ENCODE results near the gene TMEM120A.

TMEM120A gene

DNA sequence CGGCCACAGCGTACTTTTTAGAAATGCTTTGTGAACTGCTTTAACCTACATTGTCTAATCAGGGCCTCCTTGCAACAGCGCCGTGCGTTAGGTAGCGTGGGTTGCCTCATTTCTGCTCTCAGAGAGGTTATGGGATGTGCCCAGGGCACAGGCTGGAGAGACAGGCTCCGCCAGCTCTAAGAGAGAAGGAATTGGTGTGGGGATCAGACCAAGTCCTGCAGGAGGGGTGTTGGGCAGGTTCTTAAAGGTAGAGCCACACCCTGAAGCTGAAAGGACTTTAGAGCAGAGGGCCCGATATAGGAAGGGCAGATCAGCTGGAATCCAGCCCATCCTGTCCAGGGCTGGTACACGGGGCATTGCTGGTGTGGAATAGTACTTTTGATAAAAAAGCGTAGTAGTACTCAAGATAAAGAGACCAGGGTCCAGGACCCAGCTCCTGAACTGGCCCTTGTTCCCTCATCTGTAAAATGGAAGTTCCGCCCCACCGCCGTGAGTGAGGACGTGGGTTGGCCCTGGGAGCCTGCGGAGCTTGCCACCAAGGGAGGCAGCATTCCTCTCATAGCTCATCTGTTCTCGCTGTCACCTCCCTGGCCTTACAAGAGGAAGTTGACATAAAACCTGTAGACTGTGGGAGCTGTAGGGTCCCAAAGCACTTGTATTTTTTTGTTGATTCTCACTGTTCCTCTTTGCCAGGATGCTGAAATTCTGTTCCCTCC, 37.2 kb downstream of the TMEM120A start:
- no peak for DNase-seq

DNA sequence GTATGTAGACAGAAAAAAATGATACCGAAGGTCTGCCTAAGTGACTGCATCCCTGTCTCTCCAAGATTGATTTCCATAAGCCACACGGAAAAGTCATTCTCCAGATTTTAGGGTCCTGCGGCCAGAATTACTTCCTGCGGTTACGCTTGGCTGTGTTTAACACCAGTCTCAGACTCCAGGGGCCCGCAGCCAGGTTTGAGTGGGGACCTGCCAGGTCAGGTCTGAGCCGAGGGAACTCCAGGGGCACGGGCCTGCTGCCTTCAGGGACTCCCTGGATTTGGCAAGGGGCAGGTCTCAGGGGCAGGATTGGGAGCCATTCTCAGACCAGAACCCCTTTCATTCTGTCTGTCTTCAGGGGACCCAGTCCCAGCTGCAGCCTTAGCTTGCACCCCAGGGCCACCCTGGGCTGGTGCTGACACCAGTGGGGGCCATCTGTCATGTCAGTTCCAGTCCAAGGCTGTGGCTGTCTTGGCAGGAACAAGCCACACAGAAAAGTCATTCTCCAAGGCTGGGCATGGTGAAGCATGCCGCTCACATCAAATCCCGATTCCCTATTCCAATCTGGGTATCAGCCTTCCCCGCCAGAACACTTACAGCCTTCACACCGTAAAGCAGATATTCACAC, 39.0 kb downstream of the TMEM120A start:
- DNase-seq: no peak

DNA sequence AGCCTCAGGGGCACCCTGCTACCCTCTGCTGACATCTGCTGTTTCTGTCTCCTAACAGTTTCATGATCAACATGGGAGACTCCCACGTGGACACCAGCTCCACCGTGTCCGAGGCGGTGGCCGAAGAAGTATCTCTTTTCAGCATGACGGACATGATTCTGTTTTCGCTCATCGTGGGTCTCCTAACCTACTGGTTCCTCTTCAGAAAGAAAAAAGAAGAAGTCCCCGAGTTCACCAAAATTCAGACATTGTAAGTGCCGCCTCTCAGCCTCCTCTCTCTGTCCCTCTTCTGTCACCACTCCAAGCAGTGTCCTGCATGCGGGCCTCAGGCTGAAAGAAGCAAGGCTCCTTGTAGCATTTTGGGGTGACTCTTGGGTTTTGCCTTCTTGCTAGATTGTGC, 40.5 kb downstream of the TMEM120A start:
- no peak for DNase-seq

DNA sequence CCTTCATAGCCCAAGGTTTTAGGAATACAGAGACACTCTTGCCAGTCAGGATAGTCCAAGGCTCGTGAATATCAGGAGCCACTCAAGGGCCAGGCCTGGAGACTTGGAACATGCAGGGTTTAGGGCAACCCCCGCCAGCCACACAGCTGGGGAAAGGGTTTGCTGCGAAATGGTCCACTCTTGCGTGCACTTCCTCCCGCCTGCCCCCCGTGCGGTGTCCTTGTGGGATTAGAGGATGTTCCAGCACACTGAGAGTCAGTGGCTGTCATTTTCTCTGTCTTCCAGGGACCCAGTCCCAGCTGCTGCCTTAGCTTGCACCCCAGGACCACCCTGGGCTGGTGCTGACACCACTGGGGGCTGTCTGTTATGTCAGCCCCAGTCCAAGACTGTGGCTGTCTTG, 41.0 kb downstream of the TMEM120A start:
- DNase-seq: no peak

DNA sequence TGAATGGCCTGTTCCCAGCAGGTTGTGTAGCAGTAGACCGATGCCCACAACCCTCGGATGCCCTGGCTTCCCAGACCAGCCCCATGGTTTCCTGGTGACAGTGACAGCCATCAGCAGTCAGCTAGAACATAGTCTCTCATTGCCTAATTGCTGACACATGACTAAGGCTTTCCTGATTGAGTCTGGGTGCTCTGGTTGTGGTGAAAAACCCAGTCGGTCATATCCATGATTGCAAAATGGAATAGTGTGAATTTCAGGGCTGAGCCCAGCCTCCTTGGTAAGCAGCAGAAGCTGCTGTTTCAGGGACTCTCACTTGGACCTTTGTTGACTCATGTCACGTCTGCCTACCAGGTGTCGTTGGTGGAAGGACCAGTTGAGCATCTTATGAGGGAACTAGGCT, 42.9 kb downstream of the TMEM120A start:
- DNase-seq: peak in 1 of 2 experiments; percentile 22

DNA sequence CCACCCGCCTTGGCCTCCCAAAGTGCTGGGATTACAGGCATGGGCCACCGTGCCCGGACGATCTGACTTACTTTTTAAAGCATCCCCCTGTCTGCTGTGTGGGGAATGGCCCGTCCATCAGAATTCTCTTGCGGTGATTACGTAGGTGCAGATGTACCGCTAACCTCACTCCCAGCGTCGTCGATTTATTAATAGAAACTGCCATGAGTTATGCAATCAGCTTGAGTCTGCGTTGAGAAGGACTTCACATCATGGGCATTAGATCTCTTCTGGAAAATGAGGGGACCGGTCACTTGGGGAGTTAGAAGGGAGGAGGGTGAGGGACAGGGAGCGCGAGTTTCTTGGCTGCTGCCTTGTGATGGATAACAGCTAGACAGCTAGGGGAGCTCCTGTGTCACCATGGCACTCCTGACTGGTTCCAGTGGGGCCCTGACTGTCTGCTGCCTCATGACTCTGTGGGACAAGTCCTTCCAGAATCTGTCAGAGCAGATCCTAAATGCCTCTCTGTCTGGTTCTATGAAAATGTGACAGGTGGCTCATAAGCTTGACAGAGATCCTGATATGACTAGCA, 44.2 kb downstream of the TMEM120A start:
- DNase-seq: no peak

DNA sequence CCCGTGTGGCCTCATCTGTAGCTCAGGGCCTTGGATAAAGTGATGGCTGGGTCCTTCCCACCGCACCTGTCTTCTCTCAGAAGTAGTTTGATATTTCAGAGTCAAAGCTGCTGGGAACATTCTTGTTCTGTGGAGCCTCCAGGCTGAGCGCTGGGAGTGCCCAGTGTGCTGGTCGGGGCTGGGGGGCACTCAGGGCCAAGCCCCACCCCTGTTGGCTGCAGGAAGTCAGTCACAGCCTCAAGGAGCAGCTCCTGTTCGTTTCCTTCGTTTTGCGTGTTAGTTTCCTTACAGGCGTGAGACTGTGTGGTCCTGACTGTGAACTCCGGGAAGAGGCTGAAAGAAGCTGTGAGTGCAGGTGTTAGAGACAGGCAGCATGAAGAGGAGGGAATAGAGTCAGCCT, 46.2 kb downstream of the TMEM120A start:
- DNase-seq: no peak

DNA sequence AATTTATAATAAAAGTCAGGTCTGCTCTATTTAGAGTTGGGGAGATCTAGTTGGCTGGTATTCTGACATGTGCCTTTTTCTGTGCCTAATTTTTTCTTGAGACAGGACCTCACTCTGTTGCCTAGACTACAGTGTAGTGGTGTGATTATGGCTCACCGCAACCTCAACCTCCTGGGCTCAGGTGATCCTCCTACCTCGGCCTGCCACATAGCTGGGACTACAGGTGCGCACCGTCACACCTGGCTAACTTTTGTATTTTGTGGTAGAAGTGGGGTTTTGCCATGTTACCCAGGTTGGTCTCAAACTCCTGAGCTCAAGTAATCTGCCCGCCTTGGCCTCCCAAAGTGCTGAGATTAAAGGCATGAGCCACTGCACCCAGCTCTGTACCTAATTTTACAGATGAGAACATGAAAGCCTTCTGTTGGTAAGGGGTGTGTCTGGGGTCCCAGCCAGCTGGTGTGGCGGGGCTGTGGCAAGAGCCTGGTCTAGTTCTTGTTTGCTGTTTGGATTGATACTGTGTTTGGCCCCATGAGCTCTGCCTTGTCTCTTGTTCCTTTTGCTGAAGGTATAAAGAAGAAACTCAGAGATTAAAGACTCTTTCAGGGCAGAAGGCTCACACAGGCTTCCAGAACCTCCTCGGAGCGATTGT, 48.1 kb downstream of the TMEM120A start:
- no peak for DNase-seq

DNA sequence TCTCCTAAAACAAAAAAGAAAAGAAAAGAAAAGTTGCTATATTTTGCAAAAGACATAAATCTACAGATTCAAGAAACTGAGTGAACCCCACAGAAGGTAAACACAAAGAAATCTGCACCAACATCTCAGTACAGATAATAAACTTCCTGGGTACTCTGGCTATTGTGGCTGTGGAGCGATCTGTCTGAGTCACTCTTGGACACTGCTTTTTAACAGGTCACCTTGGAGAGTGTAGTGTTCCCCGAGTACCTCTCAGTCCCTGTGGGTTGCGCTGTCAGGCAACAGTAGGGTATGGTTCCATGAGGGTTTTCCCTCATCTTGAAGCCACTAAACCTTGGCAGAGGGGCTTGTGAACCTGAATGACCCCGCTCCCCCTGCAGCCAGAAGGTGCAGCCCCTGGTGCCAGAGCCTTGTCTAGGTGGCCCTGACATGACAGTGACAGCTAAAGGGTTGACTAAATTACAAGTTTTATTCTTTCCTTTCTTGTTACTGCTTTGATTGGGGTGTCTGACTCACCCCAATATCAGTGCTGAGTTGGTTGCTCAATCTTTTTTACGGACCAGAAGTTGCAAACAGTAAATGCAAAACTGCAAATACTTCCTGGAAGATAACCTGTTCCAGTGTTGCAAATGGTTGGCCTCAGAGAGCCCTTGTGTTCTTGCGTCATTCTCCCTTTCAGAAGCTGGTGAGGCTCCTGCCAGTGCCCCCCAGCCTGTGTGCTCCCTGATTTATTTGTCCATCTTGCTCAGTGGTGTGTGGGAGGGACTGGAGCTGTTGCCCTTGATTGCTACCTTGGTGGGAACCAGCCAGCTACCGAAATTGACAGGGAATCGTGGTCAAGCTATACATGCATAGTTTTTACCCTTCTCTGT, 48.9 kb downstream of the TMEM120A start:
- no peak for DNase-seq

DNA sequence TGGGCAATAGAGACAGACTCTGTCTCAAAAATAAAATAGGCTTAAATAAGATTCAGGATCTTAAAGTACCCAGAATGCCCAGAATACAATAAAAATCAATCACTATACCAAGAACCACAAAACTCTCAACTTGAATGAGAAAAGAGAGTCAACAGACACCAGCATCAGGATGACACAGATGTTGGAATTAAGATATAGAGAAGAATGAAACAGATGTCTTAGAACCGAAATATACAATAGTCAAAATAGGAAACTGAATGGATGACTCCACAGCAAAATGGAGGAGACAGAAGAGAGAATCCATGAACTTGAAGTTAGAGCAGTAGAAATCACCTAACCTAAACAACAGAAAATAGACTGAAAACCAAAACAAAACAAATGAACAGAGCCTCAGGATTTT, 49.9 kb downstream of the TMEM120A start:
- DNase-seq: no peak

DNA sequence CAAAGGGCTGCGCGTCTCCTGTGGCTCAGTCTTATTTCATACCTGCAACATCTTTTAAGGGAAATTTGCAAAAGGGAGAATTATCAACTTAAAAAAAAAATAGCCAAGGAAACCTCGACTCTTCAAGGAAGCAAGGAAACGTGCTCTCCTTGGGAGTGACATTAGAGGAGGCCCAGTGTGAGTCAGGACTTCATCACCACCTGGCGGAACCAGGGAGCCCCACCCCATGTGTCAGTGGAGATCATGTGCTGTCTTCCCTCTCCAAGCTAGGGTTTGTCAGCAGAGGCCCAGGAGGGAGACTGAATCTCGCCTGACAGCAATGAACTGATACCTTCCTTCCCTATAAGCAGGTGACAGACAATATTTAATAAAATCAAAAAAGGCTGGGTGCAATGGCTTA, 50.5 kb downstream of the TMEM120A start:
- no peak for DNase-seq

DNA sequence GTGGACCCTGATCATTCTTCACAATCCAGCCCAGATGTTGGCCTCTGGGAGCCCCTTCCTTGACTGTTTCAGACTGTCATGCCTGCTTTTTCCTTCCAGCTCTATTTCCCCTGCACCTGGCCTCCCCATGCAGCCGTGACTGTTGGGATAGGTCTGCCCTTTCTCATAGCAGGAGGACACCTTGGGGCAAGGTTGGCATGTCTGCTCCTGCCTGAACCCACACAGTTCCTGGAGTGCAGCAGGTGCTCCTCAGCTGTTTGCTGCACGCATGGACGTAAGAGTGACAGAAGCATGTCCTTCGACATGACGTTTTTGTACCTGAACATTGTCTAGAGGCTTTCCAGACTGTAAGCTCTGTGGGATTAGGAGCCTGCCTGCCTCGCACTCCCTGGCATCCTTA, 55.5 kb downstream of the TMEM120A start:
- DNase-seq: no peak

DNA sequence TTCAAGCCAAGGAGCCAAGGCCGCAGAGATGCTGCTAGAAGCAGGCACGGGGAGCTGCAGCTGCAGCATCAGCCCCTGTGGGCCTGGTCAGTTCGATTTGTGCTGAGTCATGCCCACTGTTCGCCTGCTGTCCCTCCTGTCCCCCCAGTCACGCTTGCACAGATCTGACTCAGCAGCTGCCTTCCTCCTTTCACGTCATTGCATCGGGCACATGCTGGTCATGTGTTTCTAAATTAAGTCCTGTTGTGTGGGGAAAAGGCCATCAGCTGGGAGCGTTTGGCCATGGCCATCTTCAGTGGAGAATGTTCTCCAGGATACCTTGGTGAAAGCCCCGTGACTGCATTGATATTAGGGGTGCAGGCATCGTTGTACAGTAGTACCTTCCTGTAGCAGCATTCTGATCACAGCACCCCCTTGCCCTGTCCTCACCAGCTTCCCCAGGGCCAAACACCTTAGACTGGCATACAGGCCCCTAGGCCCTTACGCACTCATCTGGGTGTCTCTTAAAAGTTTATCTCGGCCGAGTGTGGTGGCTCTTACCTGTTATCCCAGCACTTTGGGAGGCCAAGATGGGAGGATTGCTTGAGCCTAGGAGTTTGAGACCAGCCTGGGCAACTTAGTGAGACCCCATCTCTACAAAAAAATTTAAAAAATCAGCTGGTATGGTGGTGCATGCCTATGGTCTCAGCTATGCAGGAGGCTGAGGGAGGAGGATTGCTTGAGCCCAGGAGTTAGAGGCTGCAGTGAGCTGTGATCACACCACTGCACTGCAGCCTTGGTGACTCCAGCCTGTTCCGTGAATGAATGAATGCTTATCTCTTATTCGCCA, 56.2 kb downstream of the TMEM120A start:
- no peak for DNase-seq

Data from SW 1271 (cell line).